Measurements from ENCODE around the gene MAST2.
"Not testable (repeated sequence)": the region's sequence is repeated elsewhere in the genome, so short reads cannot be mapped to it uniquely, and the experiment has no call there.

MAST2 gene

GRCh38 chr1:45938029-45938428, 134.6 kb downstream of the MAST2 start:
- DNase-seq (ENCODE audit: low read depth): no peak

- DNase-seq (ENCODE audit: low read depth): no peak
Observed at GRCh38 chr1:45942411-45942810, 139.0 kb downstream of the MAST2 start.

GRCh38 chr1:45943185-45943584, 139.8 kb downstream of the MAST2 start:
- no peak for DNase-seq (ENCODE audit: low read depth)

- DNase-seq (ENCODE audit: low read depth): no peak
Observed at GRCh38 chr1:45945426-45945825, 142.0 kb downstream of the MAST2 start.

GRCh38 chr1:45949462-45949861, 146.1 kb downstream of the MAST2 start:
- DNase-seq (ENCODE audit: low read depth): not testable (repeated sequence)

GRCh38 chr1:45952072-45952471, 148.7 kb downstream of the MAST2 start:
- DNase-seq (ENCODE audit: low read depth): no peak

GRCh38 chr1:45953934-45954847, 150.8 kb downstream of the MAST2 start:
- DNase-seq (ENCODE audit: low read depth): peak; percentile 58

- no peak for DNase-seq (ENCODE audit: low read depth)
Observed at GRCh38 chr1:45957684-45958083, 154.3 kb downstream of the MAST2 start.

GRCh38 chr1:45958317-45958716, 154.9 kb downstream of the MAST2 start:
- DNase-seq (ENCODE audit: low read depth): no peak

GRCh38 chr1:45960930-45961715, 157.7 kb downstream of the MAST2 start:
- no peak for DNase-seq (ENCODE audit: low read depth)

- DNase-seq (ENCODE audit: low read depth): not testable (repeated sequence)
Observed at GRCh38 chr1:45961936-45962335, 158.5 kb downstream of the MAST2 start.

GRCh38 chr1:45968941-45969666, 165.7 kb downstream of the MAST2 start:
- DNase-seq (ENCODE audit: low read depth): no peak

- no peak for DNase-seq (ENCODE audit: low read depth)
Observed at GRCh38 chr1:45969866-45970265, 166.5 kb downstream of the MAST2 start.

GRCh38 chr1:45971335-45971734, 167.9 kb downstream of the MAST2 start:
- no peak for DNase-seq (ENCODE audit: low read depth)

- no peak for DNase-seq (ENCODE audit: low read depth)
Observed at GRCh38 chr1:45971922-45972531, 168.6 kb downstream of the MAST2 start.

GRCh38 chr1:45972621-45973020, 169.2 kb downstream of the MAST2 start:
- DNase-seq (ENCODE audit: low read depth): no peak

GRCh38 chr1:45973121-45973520, 169.7 kb downstream of the MAST2 start:
- DNase-seq (ENCODE audit: low read depth): no peak

GRCh38 chr1:45974541-45975269, 171.3 kb downstream of the MAST2 start:
- no peak for DNase-seq (ENCODE audit: low read depth)

GRCh38 chr1:45976623-45977022, 173.2 kb downstream of the MAST2 start:
- DNase-seq (ENCODE audit: low read depth): no peak

GRCh38 chr1:45979074-45979777, 175.8 kb downstream of the MAST2 start:
- no peak for DNase-seq (ENCODE audit: low read depth)

- no peak for DNase-seq (ENCODE audit: low read depth)
Observed at GRCh38 chr1:45979778-45980176, 176.4 kb downstream of the MAST2 start.

All from GM04504 (cell line).